ENCODE results near the gene GAREM1. TPM values are rescaled to one million over a fixed set of nuclear protein-coding genes. Genes with fewer than 3 reads are reported as not detected.

The GAREM1 gene
- total and polyA plus RNA-seq, 2 donors (not counting 3 experiments of a cell fraction or from before 2014, with no cell fraction given), result 0.69 to 1.0 TPM

- Histone ChIP-seq H3K36me3 (ENCODE audit: control insufficient read depth in 2 of 2, extremely low read depth in 1 of 2, insufficient read depth in 2 of 2, low read length in 2 of 2) (no peaks in the 10 kb centered on the region), H3K27ac (ENCODE audit: insufficient read depth, low read depth, low read length) (no peak overlapping the region), H3K9me3 (replicated peaks; ENCODE audit: control insufficient read depth, insufficient read depth, low read length) (no peaks in the 10 kb centered on the region), H3K9me1 (replicated peaks; ENCODE audit: control insufficient read depth, extremely low read depth, insufficient read depth, low read length) (no peaks in the 10 kb centered on the region), H3K79me2 (ENCODE audit: control insufficient read depth, insufficient read depth, low read length) (no peaks in the 10 kb centered on the region), H3K4me3 (replicated peaks in 1 of 3; ENCODE audit: insufficient read depth in 1 of 3, low read depth in 1 of 3, low read length in 3 of 3) (no peak overlapping the region), H3K4me2 (ENCODE audit: insufficient read depth, low read length) (no peak overlapping the region), H2AFZ (ENCODE audit: low read depth, low read length) (no peak overlapping the region), H3K27me3 (ENCODE audit: control insufficient read depth in 2 of 2, insufficient read depth in 2 of 2, low read length in 2 of 2) (no peaks in the 10 kb centered on the region), H3K9ac (replicated peaks; ENCODE audit: extremely low read depth, insufficient read depth, low read length) (no peak overlapping the region), H3K4me1 (ENCODE audit: control insufficient read depth, extremely low read depth, insufficient read depth, low read length) (no peaks in the 10 kb centered on the region), H4K20me1 (replicated peaks; ENCODE audit: control insufficient read depth, extremely low read depth, insufficient read depth, low read length) (no peaks in the 10 kb centered on the region)
- DNase-seq (ENCODE audit: low read depth, low spot score) (no peak), FAIRE-seq (no peak)
- no TSS peak for BruUV-seq (replicated peaks)
- no peak for TF ChIP-seq MYC (IDR thresholded peaks at IDR 0.05; ENCODE audit: low read depth, low read length)
- no peak for TF ChIP-seq MAX (IDR thresholded peaks at IDR 0.05; ENCODE audit: insufficient read depth, insufficient read length)
- no peak for TF ChIP-seq EZH2 (IDR thresholded peaks at IDR 0.05; ENCODE audit: borderline replicate concordance, low read depth, low read length, severe bottlenecking)
- TF ChIP-seq JUN (IDR thresholded peaks at IDR 0.05; ENCODE audit: borderline replicate concordance, insufficient read depth, insufficient read length, low read depth), result no peak
- no peak for TF ChIP-seq POLR2A (IDR thresholded peaks at IDR 0.05; ENCODE audit: low read depth, low read length)
- no peak for TF ChIP-seq FOS (IDR thresholded peaks at IDR 0.05; ENCODE audit: borderline replicate concordance, insufficient read depth, low read length)
- no peak for TF ChIP-seq CTCF (IDR thresholded peaks at IDR 0.05; ENCODE audit: extremely low read depth in 1 of 2, insufficient read depth in 1 of 2, low read depth in 1 of 2, low read length in 2 of 2)
- TF ChIP-seq POLR2AphosphoS5 (IDR thresholded peaks at IDR 0.05; ENCODE audit: insufficient read depth, low read depth, low read length), result no peak
- ChIA-PET CTCF (interaction anchor here (0.8 to 9.8 kb wide), 4 partner anchors 12 to 268 kb away, joined by 3 to 295 read pairs (median 6); partner anchors contain the start of gene GAREM1), POLR2A (no interaction called here)
- dilution Hi-C loops (cut with MboI; ENCODE audit: extremely low pct_ligation_motif_present, low sequenced_read_pairs) (no loop called here), intact Hi-C loops (cut with micrococcal nuclease) (no loop called here)
These were observed 186.4 kb downstream of the GAREM1 start for GRCh38 chr18:32284284-32284683.

Measured in endothelial cell of umbilical vein (primary cell).